GM21515 (cell line): Measurements from ENCODE around the gene DTHD1.

Experiments
- ATAC-seq: cut with Tn5 transposase; IDR thresholded peaks from one replicate; pipeline ENCODE4 v1.9.1; 2021; ENCODE audit not compliant: unreplicated experiment

The DTHD1 gene

DNA sequence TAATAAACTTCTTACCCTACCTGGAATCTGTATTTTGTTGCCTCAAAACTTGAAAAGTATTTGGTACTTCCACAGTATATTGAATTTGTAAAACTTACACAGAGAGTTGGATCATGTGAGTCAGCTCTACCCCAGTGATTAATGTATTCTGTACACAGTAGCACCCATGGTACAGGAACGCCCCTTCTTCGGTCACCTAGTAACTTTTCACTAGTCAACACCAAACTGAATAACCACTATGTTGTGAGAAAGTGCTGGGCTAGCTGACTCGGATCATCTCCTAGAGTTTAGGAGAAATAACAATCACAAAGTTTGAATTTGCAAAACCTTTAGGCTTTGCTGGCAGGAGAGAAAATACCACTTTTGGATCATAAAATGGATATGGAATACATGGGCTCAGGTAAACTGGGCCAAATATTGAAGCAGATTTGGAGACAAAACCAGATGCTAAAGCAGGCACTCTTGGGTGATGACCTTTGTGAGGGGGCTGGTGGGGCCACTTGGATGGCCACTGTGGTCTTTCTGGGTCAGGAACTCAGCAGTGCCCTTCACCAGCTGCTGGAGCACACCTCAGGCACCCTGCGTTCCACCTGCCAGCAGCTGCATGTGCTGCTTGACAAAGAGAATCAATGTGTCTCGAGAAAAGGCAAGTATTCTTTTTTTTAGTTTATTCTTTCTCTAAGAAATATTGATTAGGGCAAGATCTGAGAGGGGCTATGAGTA, at the start of gene DTHD1:
Gene DTHD1, plus strand, starts transcription at position 233 of the 723 bp plus-strand sequence. Its CDS starts 143 bp downstream, at position 376.
- no peak for ATAC-seq

DNA sequence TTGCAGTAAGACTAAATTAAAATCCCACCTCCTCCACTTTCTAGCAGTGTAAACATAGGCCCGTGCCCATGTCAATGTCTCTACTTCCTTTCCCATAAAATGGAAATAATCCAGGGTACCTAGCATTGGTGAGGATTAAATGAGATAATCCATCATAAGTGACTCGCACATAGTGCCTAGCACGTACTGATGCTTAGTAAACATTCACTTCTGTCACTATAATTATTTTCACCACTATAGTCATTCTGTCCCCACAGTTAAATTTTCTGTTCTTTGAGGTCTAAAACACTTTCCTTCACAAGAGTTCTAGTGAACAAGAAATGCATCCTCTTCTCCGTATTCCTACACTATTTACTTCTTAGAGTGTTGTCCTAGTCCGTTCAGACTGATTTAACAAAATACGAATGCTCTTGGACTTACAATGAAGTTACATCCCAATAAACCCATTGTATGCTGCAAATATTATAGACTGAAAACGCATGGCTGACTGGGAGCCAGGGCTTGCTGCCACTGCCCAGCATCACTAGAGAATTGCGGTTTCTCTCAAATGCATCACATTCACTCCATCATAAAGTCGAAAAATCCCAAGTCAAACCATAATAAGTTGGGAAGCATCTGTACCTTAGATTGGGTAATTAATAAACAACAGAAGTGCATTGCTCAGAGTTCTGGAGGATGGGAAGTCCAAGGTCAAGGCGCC, 47.7 kb upstream of the DTHD1 start:
- no peak for ATAC-seq

- no peak for ATAC-seq
Observed at GRCh38 chr4:36235306-36235705, 46.1 kb upstream of the DTHD1 start.

GRCh38 chr4:36236159-36236558, 45.3 kb upstream of the DTHD1 start:
- ATAC-seq = no peak

- no peak for ATAC-seq
Observed at GRCh38 chr4:36237366-36238313, 43.8 kb upstream of the DTHD1 start.

- ATAC-seq = peak; percentile 50
Observed at GRCh38 chr4:36241771-36242170, 39.6 kb upstream of the DTHD1 start.

- ATAC-seq = no peak
Observed at GRCh38 chr4:36242629-36243354, 38.6 kb upstream of the DTHD1 start.

GRCh38 chr4:36243355-36244256, 37.8 kb upstream of the DTHD1 start:
- ATAC-seq = peak; percentile 25

DNA sequence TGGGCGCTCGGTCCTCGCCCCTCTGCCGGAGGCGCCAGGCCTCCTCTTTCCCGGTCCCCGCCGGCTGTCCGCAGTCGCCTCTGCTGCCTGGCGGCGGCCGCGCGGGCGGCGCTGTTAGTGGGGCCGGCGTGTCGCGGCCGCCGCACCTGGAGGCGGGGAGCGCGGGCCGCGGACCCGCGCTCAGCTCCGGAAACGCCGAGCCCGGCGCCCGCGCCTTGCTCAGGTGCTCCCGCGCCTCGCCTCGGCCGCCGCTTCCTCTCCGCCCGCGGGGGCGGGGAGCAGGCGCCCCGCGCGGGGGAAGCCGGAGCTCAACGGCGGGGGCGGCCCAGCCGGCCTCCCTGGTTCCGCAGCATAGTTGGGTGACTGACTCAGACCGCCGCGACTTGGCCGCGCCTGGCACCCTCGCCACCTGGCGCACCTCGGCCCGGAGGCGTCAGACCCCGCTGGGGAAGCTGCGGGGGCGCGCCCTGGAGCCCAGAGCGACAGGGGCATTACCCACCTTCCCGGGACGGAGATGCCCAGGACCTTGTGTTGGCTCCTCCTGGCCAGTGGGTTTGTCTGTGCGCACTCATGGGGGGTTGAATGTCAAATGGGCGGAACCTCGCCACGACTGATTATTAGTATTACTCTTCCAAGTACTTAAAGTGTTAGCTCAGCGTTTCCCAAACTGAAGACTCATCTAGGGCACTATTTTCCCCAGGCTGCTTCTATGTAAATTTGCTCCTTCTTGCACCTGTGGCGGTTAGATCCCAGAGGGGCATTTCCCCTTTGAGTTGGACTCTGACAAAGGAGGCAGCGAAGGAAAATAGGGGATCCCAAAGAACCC, 36.9 kb upstream of the DTHD1 start, which contains the start of gene ARAP2:
Gene ARAP2, minus strand, starts transcription at position 258 of the 826 bp plus-strand sequence. CDS start 15,028 bp downstream, outside the sequence.
- peak; percentile 60 for ATAC-seq

DNA sequence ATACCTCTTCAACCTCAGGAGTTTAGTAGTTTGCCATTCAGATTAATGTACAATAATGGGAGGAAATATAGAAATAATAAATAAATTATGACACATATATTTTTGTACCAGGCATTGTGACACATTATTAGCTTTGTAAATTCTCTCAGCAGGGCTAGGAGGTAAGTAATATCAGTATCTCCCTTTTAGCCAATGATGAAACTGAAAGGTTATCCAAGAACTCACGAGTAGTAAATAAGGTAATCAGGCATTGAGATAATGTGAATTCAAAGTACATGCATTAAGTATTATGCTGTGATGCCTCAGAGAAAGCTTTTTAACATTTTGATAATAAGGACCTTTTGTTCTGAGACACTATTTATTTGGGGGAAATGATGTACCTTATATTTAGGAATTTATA, 31.8 kb upstream of the DTHD1 start:
- ATAC-seq = no peak

DNA sequence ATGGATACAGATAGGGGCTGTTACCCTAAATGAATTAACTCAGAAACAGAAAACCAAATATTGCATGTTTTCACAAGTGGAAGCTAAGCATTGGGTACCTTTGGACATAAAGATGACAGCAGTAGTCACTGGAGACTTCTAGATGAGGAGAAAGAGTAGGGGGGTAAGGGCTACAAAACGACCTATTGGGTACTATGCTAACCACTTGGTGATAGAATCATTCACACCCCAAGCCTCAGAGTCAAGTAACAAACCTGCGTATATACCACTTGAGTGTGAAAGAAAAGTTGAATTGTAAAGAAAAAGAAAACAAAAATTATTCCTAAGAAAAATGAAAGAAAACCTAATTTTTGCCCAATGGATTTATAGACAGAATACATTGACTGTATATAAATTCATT, 29.4 kb upstream of the DTHD1 start:
- no peak for ATAC-seq

DNA sequence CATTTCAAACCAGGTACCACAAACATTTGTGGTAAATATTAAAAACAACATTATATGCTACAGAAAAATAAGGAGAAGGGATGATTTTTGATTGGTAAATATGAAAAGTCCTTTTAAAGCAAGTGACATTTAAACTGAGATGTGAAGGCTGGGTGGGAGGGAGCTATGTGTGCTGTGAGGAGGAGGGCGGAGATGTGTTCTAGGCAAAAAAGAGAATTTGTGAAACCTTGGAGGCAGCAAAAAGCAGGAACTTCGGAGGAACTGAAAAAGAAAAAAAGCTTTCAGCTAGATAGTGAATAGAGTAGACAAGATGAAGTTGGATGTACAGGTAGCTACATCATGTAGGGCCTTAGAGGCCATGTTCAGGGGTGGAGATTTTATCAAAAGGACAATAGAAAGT, 27.0 kb upstream of the DTHD1 start:
- ATAC-seq = no peak

- ATAC-seq = peak; percentile 79
Observed at GRCh38 chr4:36255577-36255976, 25.8 kb upstream of the DTHD1 start.

GRCh38 chr4:36256398-36256891, 25.0 kb upstream of the DTHD1 start:
- ATAC-seq = peak; percentile 71

DNA sequence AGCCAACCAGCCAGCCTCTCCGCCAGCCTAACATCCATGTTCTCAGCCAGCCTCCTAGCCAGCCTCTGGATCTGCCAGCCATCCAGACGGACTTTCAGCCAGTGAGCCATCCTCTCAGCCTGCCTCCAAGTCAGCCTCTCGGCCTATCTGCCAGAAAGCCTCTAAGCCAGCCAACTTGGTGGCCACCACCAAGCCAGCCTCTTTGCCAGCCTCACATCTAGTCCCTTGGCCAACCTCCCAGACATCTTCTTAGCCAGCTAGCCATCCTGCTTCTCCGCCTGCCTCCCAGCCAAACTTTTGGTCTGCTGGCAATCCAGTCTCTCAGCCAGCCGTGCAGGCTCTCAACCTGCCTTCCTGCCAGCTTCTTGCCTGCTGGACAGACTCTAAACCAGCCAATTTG, 20.7 kb upstream of the DTHD1 start:
- no peak for ATAC-seq

GRCh38 chr4:36264207-36264826, 17.1 kb upstream of the DTHD1 start:
- no peak for ATAC-seq

- no peak for ATAC-seq
Observed at GRCh38 chr4:36267486-36268268, 13.7 kb upstream of the DTHD1 start.
